Natural killer cell (primary cell): ENCODE measurements around the gene HOMER3. TPM values are rescaled to one million over a fixed set of nuclear protein-coding genes. Genes with fewer than 3 reads are reported as not detected.

Source experiments
- ATAC-seq, 3 donors: fragments of 150-1000 bp in 2 of 3; fragments of 200-7000 bp in 1 of 3; cut with Tn5 transposase; 1 replicate in 1 of 3; 2 replicates in 2 of 3; pipeline ENCODE4 v1.10.0; 2021; ENCODE audit warnings: mild to moderate bottlenecking in 2 of 3, moderate library complexity in 2 of 3
- DNase-seq, 2 donors: peaks; one replicate each; pipeline versions ENCODE4 v3.0.0 to v3.0.0-alpha.2; 2013 to 2021; ENCODE audit warnings: mixed read lengths in 1 of 2
- H3K27ac ChIP-seq: one replicate; pipeline ENCODE4 v1.5.1; 2013; ENCODE audit warnings: mild to moderate bottlenecking, low read length
- H3K27me3 ChIP-seq: one replicate; pipeline ENCODE4 v1.6.1; 2013; ENCODE audit warnings: low read length; ENCODE audit not compliant: control insufficient read depth, insufficient read depth
- H3K36me3 ChIP-seq: one replicate; pipeline ENCODE4 v1.6.1; 2013; ENCODE audit warnings: low read length; ENCODE audit not compliant: control insufficient read depth, insufficient read depth
- H3K4me1 ChIP-seq: one replicate; pipeline ENCODE4 v1.6.1; 2013; ENCODE audit warnings: low read length; ENCODE audit not compliant: control insufficient read depth, insufficient read depth
- H3K4me3 ChIP-seq: one replicate; pipeline ENCODE4 v1.5.1; 2013; ENCODE audit warnings: low read length
- H3K9me3 ChIP-seq: one replicate; pipeline ENCODE4 v1.6.1; 2013; ENCODE audit warnings: low read length; ENCODE audit not compliant: control insufficient read depth, insufficient read depth
- H3K27ac Mint-ChIP-seq, 2 donors: one replicate each; pipeline ENCODE4 v1.8.0; 2022; ENCODE audit warnings: mild to moderate bottlenecking in 2 of 2, mixed read lengths in 2 of 2, moderate library complexity in 1 of 2
- H3K27me3 Mint-ChIP-seq, 2 donors: one replicate each; pipeline ENCODE4 v1.8.0; 2022; ENCODE audit warnings: low read depth in 2 of 2, mixed read lengths in 2 of 2
- H3K36me3 Mint-ChIP-seq: one replicate; pipeline ENCODE4 v1.8.0; 2022; ENCODE audit warnings: mixed read lengths
- H3K4me1 Mint-ChIP-seq, 2 donors: one replicate each; pipeline ENCODE4 v1.8.0; 2022; ENCODE audit warnings: mixed read lengths in 2 of 2
- H3K4me3 Mint-ChIP-seq: one replicate; pipeline ENCODE4 v1.8.0; 2022; ENCODE audit warnings: mild to moderate bottlenecking, moderate library complexity, mixed read lengths
- H3K9me3 Mint-ChIP-seq, 2 donors: one replicate each; pipeline ENCODE4 v1.8.0; 2022; ENCODE audit warnings: mixed read lengths in 2 of 2
- CTCF ChIP-seq: fragments of 200-600 bp; IDR thresholded peaks from one replicate; pipeline ENCODE4 v1.8.0; 2022; ENCODE audit warnings: antibody characterized with exemption
- WGBS: methylation state at CpG from one replicate; pipeline ENCODE4 v1.1.7; 2013; ENCODE audit warnings: missing lambda C conversion rate; ENCODE audit not compliant: insufficient coverage; 5-methylcytosine and 5-hydroxymethylcytosine counted together
- intact Hi-C: fragments of 100-400 bp; cut with micrococcal nuclease; formaldehyde crosslinking; loops from one replicate; pipeline ENCODE4 v1.14.2; 2022
- total RNA-seq, 4 donors: library from RNA; stranded (reverse); fragments of 120-200 nt in 1 of 4; gene quantifications; one replicate each; pipeline versions ENCODE4 v1.2.3 to v1.2.4, GENCODE V29; 2013 to 2022

Gene HOMER3
- total RNA-seq, 3 donors from 2014 or later (not counting 1 experiment from before 2014, with no cell fraction given) = 0.19 to 4.8 TPM; not detected in 1

GRCh38 chr19:18912933-18913332, 28.1 kb downstream of the HOMER3 start:
- no peak for DNase-seq
- Histone ChIP-seq H3K4me3 (no peak overlapping the region), H3K9me3 (no peaks in the 10 kb centered on the region), H3K27ac (no peak overlapping the region), H3K36me3 (peaks cover 36% of the 10 kb centered on the region), H3K27me3 (no peaks in the 10 kb centered on the region), H3K4me1 (peaks cover 17% of the 10 kb centered on the region)
- no peaks in the 10 kb centered on the region for H3K27me3 Mint-ChIP-seq
- no peaks in the 10 kb centered on the region for H3K36me3 Mint-ChIP-seq
- TF ChIP-seq CTCF = no peak
- ATAC-seq = no peak
- peaks cover 14 to 31% of the 10 kb centered on the region in 2 donors for H3K4me1 Mint-ChIP-seq
- no peaks in the 10 kb centered on the region for H3K9me3 Mint-ChIP-seq
- H3K4me3 Mint-ChIP-seq = no peak overlapping the region
- intact Hi-C loops = no loop called here
- H3K27ac Mint-ChIP-seq = peak overlapping the region in 1 of 2 donors; percentile 14
- 97% methylated on average over 14 of the region's 14 CpGs for WGBS

GRCh38 chr19:18910801-18911436, 30.1 kb downstream of the HOMER3 start:
- H3K9me3 ChIP-seq = no peaks in the 10 kb centered on the region
- TF ChIP-seq CTCF = no peak
- intact Hi-C loops = no loop called here
- DNase-seq (no peak), ATAC-seq (no peak)
- no peak overlapping the region for H3K27ac ChIP-seq
- no peaks in the 10 kb centered on the region for H3K9me3 Mint-ChIP-seq
- H3K27ac Mint-ChIP-seq = no peak overlapping the region
- no peaks in the 10 kb centered on the region for H3K27me3 Mint-ChIP-seq
- no peaks in the 10 kb centered on the region for H3K27me3 ChIP-seq
- no peaks in the 10 kb centered on the region for H3K36me3 Mint-ChIP-seq
- no peak overlapping the region for H3K4me3 Mint-ChIP-seq
- H3K4me1 ChIP-seq = peaks cover 12% of the 10 kb centered on the region
- WGBS = 98% methylated on average over 19 of the region's 19 CpGs
- no peak overlapping the region for H3K4me3 ChIP-seq
- peaks cover 49% of the 10 kb centered on the region for H3K36me3 ChIP-seq
- peaks cover 5 to 21% of the 10 kb centered on the region in 2 donors for H3K4me1 Mint-ChIP-seq

GRCh38 chr19:18910010-18910409, 31.0 kb downstream of the HOMER3 start:
- no peaks in the 10 kb centered on the region for H3K27me3 Mint-ChIP-seq
- Histone ChIP-seq H3K4me1 (peaks cover 4% of the 10 kb centered on the region), H3K36me3 (peaks cover 43% of the 10 kb centered on the region), H3K27ac (no peak overlapping the region), H3K4me3 (no peak overlapping the region), H3K27me3 (no peaks in the 10 kb centered on the region), H3K9me3 (no peaks in the 10 kb centered on the region)
- DNase-seq (no peak), ATAC-seq (no peak)
- no peaks in the 10 kb centered on the region for H3K36me3 Mint-ChIP-seq
- peaks cover 2 to 15% of the 10 kb centered on the region in 2 donors for H3K4me1 Mint-ChIP-seq
- 95% methylated on average over 10 of the region's 10 CpGs for WGBS
- H3K27ac Mint-ChIP-seq = no peak overlapping the region
- no peak overlapping the region for H3K4me3 Mint-ChIP-seq
- no peak for TF ChIP-seq CTCF
- H3K9me3 Mint-ChIP-seq = no peaks in the 10 kb centered on the region
- intact Hi-C loops = no loop called here
